Gastrocnemius medialis (tissue), 4 donors: ENCODE data around the gene DHX36. TPM values are rescaled to one million over a fixed set of nuclear protein-coding genes. Genes with fewer than 3 reads are reported as not detected.

Experiments used
- ATAC-seq, 2 donors: fragments of 150-250 bp; one replicate each; pipeline ENCODE4 v1.9.1; 2016
- DNase-seq, 2 donors: peaks; one replicate each; pipeline ENCODE4 v3.0.0-alpha.2; 2019
- H3K27ac ChIP-seq, 4 donors: fragments of 200-600 bp; sonication (generic); 1 replicate in 1 of 4; 2 replicates in 3 of 4; pipeline ENCODE4 v1.5.1; 2016 to 2018; ENCODE audit warnings: mild to moderate bottlenecking in 2 of 4, moderate library complexity in 1 of 4
- H3K27me3 ChIP-seq, 3 donors: fragments of 200-600 bp; sonication (generic) in 2 of 3; 1 replicate in 1 of 3; 2 replicates in 2 of 3; pipeline versions ENCODE4 v1.5.1 to v1.6.0; 2016 to 2019; ENCODE audit warnings: mild to moderate bottlenecking in 1 of 3, moderate library complexity in 1 of 3
- H3K36me3 ChIP-seq, 2 donors: fragments of 200-600 bp; sonication (generic) in 1 of 2; one replicate each; pipeline ENCODE4 v1.5.1; 2017 to 2018
- H3K4me1 ChIP-seq, 2 donors: fragments of 200-600 bp; sonication (generic) in 1 of 2; one replicate each; pipeline ENCODE4 v1.5.1; 2016 to 2017; ENCODE audit warnings: mild to moderate bottlenecking in 2 of 2
- H3K4me3 ChIP-seq, 4 donors: fragments of 200-600 bp; sonication (generic) in 3 of 4; 1 replicate in 1 of 4; 2 replicates in 3 of 4; pipeline ENCODE4 v1.5.1; 2016 to 2019; ENCODE audit warnings: mild to moderate bottlenecking in 2 of 4
- H3K9me3 ChIP-seq, 3 donors: fragments of 200-600 bp; sonication (generic) in 2 of 3; 1 replicate in 1 of 3; 2 replicates in 2 of 3; pipeline ENCODE4 v1.5.1; 2016 to 2019
- CTCF ChIP-seq, 5 experiments: fragments of 450-650 bp in 3 of 5; fragments of 200-600 bp in 2 of 5; sonication (generic) in 2 of 5; IDR thresholded peaks in 4 of 5; conservative IDR thresholded peaks in 1 of 5; 1 replicate in 4 of 5; 2 replicates in 1 of 5; pipeline ENCODE4 v1.5.1; 2016 to 2019; ENCODE audit warnings: antibody characterized with exemption in 5 of 5, mild to moderate bottlenecking in 3 of 5, moderate library complexity in 3 of 5
- POLR2A ChIP-seq, 2 donors: fragments of 450-650 bp; IDR thresholded peaks; one replicate each; pipeline ENCODE4 v1.6.1; 2017; ENCODE audit warnings: antibody characterized with exemption in 2 of 2, mild to moderate bottlenecking in 2 of 2, moderate library complexity in 2 of 2
- in situ Hi-C, 4 donors: fragments of 200-750 bp; cut with MboI; loops; one replicate each; pipeline versions ENCODE4 v1.15.0 to v1.8.0; 2017; ENCODE audit warnings: low sequenced_read_pairs in 4 of 4
- intact Hi-C: fragments of 100-400 bp; cut with DNase I; formaldehyde crosslinking; loops from one replicate; pipeline ENCODE4 v1.15.1; 2023; ENCODE audit warnings: low total_unique reads
- total RNA-seq, 4 donors: library from RNA; depleted of rRNA; stranded (reverse); fragments of >200 nt; gene quantifications; one replicate each; pipeline versions ENCODE4 v1.1.0 to v1.2.3, GENCODE V29; 2016

Gene DHX36
- total RNA-seq, 4 donors from 2014 or later, result 59.0 to 211 (median 143) TPM

DNA sequence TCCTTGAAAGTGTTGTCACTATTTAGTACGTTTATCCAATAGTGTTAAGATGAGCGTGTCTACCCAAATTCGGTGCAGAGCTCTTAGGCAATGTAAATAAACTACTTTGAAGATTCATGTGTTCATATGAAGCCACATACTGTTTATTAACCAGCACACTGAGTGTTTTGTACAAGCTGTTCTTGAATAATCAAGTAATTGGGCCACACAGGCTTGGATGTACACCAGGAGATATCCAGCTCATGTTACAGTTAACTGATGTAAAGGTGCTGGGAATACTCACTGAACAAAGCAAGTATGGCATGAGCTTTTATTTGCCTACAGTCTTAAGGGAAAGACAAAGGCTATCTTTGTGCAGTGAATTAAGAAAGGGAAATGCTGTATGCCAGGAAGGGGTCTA is 632 bp upstream of the DHX36 start:
- Histone ChIP-seq H3K4me1 (peaks cover 27 to 39% of the 10 kb centered on the region in 2 donors), H3K9me3 (no peaks in the 10 kb centered on the region), H3K36me3 (no peaks in the 10 kb centered on the region), H3K27ac (peak overlapping the region; percentile 89 to 97 (median 93)), H3K27me3 (no peaks in the 10 kb centered on the region), H3K4me3 (peak overlapping the region; percentile 86 to 96 (median 89))
- TF ChIP-seq CTCF (IDR thresholded peaks at IDR 0.05 in 4 of 5, conservative IDR thresholded peaks at IDR 0.05 in 1 of 5), result no peak
- ATAC-seq, result peak; percentile 82 to 91
- in situ Hi-C loops (loop anchor here in 3 of 4 donors (25.0 kb wide), 2 partner anchors 1012 to 1362 kb away; no protein-coding TSS in a partner anchor), intact Hi-C loops (loop anchor here (5.0 to 10.0 kb wide), 4 partner anchors 910 to 1530 kb away; partner anchors contain the start of genes RAP2B and SLC33A1)
- DNase-seq, result peak; percentile 54 to 75

- no peak for ATAC-seq
- TF ChIP-seq POLR2A (IDR thresholded peaks at IDR 0.05), result no peak
- no peak for TF ChIP-seq CTCF (IDR thresholded peaks at IDR 0.05 in 4 of 5, conservative IDR thresholded peaks at IDR 0.05 in 1 of 5)
- H3K27ac ChIP-seq, result no peak overlapping the region
- H3K4me3 ChIP-seq, result no peak overlapping the region
- in situ Hi-C loops, result no loop called here
- no peak for DNase-seq
- intact Hi-C loops, result no loop called here
- peaks cover 24 to 41% of the 10 kb centered on the region in 2 donors for H3K4me1 ChIP-seq
- peaks cover 0 to 29% of the 10 kb centered on the region in 2 donors for H3K36me3 ChIP-seq
- no peaks in the 10 kb centered on the region for H3K9me3 ChIP-seq
- H3K27me3 ChIP-seq, result no peaks in the 10 kb centered on the region
These were observed 7.1 kb downstream of the DHX36 start for GRCh38 chr3:154316974-154317767.

GRCh38 chr3:154314152-154314551 is 10.1 kb downstream of the DHX36 start:
- in situ Hi-C loops (no loop called here), intact Hi-C loops (no loop called here)
- Histone ChIP-seq H3K4me3 (no peak overlapping the region), H3K36me3 (peaks cover 0 to 40% of the 10 kb centered on the region in 2 donors), H3K27ac (no peak overlapping the region), H3K4me1 (peaks cover 10 to 14% of the 10 kb centered on the region in 2 donors), H3K9me3 (no peaks in the 10 kb centered on the region), H3K27me3 (no peaks in the 10 kb centered on the region)
- no peak for ATAC-seq
- no peak for DNase-seq
- TF ChIP-seq POLR2A (IDR thresholded peaks at IDR 0.05) (no peak), CTCF (IDR thresholded peaks at IDR 0.05 in 4 of 5, conservative IDR thresholded peaks at IDR 0.05 in 1 of 5) (no peak)

DNA sequence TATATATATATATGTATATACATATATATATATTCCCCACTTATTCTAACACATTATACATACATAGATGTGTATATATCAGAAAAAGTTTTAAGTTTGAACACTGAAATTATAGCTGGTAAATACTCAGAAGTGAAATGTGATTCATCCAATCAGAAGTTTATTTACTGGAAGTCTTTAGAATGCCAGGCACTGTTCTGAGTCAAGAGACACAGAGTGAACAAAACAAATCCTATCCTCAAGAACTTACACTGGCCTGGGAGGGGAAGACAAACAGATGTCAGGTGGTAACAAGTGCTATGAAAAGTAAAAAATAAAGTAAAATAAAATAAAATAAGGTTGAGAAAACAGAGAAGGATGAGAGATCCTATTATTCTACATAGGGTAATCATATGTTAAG is 13.4 kb downstream of the DHX36 start:
- H3K36me3 ChIP-seq, result peaks cover 0 to 52% of the 10 kb centered on the region in 2 donors
- H3K27me3 ChIP-seq, result no peaks in the 10 kb centered on the region
- TF ChIP-seq CTCF (IDR thresholded peaks at IDR 0.05 in 4 of 5, conservative IDR thresholded peaks at IDR 0.05 in 1 of 5) (no peak), POLR2A (IDR thresholded peaks at IDR 0.05) (no peak)
- intact Hi-C loops (no loop called here), in situ Hi-C loops (no loop called here)
- H3K9me3 ChIP-seq, result no peaks in the 10 kb centered on the region
- DNase-seq (no peak), ATAC-seq (peak in 1 of 2 donors; percentile 23)
- H3K4me3 ChIP-seq, result no peak overlapping the region
- H3K27ac ChIP-seq, result no peak overlapping the region
- peaks cover 0 to 3% of the 10 kb centered on the region in 2 donors for H3K4me1 ChIP-seq
